Vagina (tissue), 2 donors: Measurements from ENCODE around the gene DLG2. TPM values are rescaled to one million over a fixed set of nuclear protein-coding genes. Genes with fewer than 3 reads are reported as not detected.

ENCODE experiments used
- DNase-seq, 2 donors: peaks; one replicate each; pipeline ENCODE4 v3.0.0-alpha.2; 2017; ENCODE audit errors: extremely low spot score in 2 of 2
- H3K27ac ChIP-seq: fragments of 200-600 bp; sonication (generic); one replicate; pipeline ENCODE4 v1.5.1; 2019
- H3K27me3 ChIP-seq: fragments of 200-600 bp; sonication (generic); one replicate; pipeline ENCODE4 v1.5.1; 2019
- H3K36me3 ChIP-seq, 2 donors: fragments of 200-600 bp; sonication (generic); one replicate each; pipeline ENCODE4 v1.5.1; 2017 to 2019
- H3K4me1 ChIP-seq: fragments of 200-600 bp; sonication (generic); one replicate; pipeline ENCODE4 v1.5.1; 2019
- H3K4me3 ChIP-seq, 2 donors: fragments of 200-600 bp; sonication (generic); 1 replicate in 1 of 2; 2 replicates in 1 of 2; pipeline ENCODE4 v1.5.1; 2016 to 2019
- H3K9me3 ChIP-seq: fragments of 200-600 bp; sonication (generic); one replicate; pipeline ENCODE4 v1.5.1; 2019
- POLR2A ChIP-seq, 2 donors: fragments of 450-650 bp; IDR thresholded peaks; one replicate each; pipeline ENCODE4 v1.6.1; 2017; ENCODE audit warnings: antibody characterized with exemption in 2 of 2, mild to moderate bottlenecking in 2 of 2, moderate library complexity in 2 of 2
- POLR2AphosphoS5 ChIP-seq, 2 donors: sonication (generic); formaldehyde crosslinking; IDR thresholded peaks; one replicate each; pipeline ENCODE4 v1.9.0; 2017; ENCODE audit warnings: antibody characterized with exemption in 2 of 2, mild to moderate bottlenecking in 2 of 2, low read depth in 1 of 2; ENCODE audit not compliant: insufficient read depth in 1 of 2
- intact Hi-C: fragments of 100-400 bp; cut with DNase I; formaldehyde crosslinking; loops from one replicate; pipeline ENCODE4 v1.15.1; 2023
- total RNA-seq: library from RNA; depleted of rRNA; stranded (reverse); fragments of >200 nt; gene quantifications from one replicate; pipeline ENCODE4 v1.2.3, GENCODE V29; 2016
- TF ChIP-seq, protein P1 (sequence below), 3 experiments: fragments of 450-650 bp in 2 of 3; fragments of 200-600 bp in 1 of 3; sonication (generic) in 1 of 3; IDR thresholded peaks; one replicate each; pipeline ENCODE4 v1.5.1; 2017 to 2019; ENCODE audit warnings: antibody characterized with exemption in 3 of 3, mild to moderate bottlenecking in 2 of 3, moderate library complexity in 2 of 3

DLG2 gene
- total RNA-seq, 1 donor from 2014 or later: 10.1 TPM

DNA sequence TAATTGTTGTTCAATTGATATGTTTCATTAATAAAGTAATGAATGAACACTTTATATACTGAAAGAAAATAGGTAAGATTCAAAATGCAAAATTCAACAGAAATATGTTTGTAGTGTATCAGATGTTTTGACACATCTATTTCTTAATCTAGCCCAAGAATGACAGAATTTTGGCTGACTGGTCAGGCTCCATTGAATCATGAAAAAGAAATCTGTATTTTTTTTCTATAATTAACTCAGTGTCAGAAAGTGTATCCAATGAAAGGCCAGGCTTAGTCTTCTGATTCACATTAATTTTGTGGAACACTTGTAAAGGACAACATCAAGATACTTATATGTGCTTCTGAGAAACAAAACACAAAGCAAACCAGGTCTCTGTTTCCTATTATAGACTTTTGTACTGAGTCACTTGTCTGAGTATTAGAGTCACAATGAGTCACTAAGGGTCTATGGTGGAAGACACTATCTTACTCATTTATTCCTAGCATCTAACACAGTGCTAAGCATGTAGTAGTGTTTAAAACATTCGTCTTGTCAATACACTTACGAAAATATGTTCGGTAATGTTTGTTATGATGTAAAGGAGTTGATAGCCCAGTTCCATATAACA, 2043.3 kb downstream of the DLG2 start:
- H3K4me3 ChIP-seq: no peak overlapping the region
- no peaks in the 10 kb centered on the region for H3K36me3 ChIP-seq
- TF ChIP-seq POLR2AphosphoS5 (IDR thresholded peaks at IDR 0.05; ENCODE audit: insufficient read depth in 1 of 2, low read depth in 1 of 2): no peak
- no peak for TF ChIP-seq POLR2A (IDR thresholded peaks at IDR 0.05)
- TF ChIP-seq, protein P1, sequence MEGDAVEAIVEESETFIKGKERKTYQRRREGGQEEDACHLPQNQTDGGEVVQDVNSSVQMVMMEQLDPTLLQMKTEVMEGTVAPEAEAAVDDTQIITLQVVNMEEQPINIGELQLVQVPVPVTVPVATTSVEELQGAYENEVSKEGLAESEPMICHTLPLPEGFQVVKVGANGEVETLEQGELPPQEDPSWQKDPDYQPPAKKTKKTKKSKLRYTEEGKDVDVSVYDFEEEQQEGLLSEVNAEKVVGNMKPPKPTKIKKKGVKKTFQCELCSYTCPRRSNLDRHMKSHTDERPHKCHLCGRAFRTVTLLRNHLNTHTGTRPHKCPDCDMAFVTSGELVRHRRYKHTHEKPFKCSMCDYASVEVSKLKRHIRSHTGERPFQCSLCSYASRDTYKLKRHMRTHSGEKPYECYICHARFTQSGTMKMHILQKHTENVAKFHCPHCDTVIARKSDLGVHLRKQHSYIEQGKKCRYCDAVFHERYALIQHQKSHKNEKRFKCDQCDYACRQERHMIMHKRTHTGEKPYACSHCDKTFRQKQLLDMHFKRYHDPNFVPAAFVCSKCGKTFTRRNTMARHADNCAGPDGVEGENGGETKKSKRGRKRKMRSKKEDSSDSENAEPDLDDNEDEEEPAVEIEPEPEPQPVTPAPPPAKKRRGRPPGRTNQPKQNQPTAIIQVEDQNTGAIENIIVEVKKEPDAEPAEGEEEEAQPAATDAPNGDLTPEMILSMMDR (IDR thresholded peaks at IDR 0.05): no peak
- no peaks in the 10 kb centered on the region for H3K4me1 ChIP-seq
- H3K9me3 ChIP-seq: no peaks in the 10 kb centered on the region
- H3K27me3 ChIP-seq: no peaks in the 10 kb centered on the region
- no peak for DNase-seq
- no peak overlapping the region for H3K27ac ChIP-seq
- intact Hi-C loops: no loop called here

DNA sequence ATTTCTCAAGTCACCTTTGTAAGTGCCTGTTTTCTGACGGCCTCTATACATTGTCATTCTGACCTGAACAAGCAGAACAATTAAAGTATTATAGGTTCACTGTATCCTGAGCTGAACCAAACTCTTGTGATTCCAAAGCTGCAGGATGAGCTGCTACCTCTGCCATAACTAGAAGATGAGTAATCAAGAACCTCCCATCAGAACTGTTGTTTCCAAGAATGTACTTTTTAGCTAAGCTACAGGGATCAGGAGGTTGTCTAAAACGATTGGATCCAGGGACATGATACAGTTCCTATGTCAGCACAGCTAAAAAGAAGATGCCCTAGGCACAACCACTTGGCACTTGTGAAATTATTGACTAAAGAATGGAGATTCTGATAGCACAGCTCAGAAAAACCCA, 2052.6 kb downstream of the DLG2 start:
- TF ChIP-seq, protein P1 (IDR thresholded peaks at IDR 0.05): no peak
- TF ChIP-seq POLR2A (IDR thresholded peaks at IDR 0.05) (no peak), POLR2AphosphoS5 (IDR thresholded peaks at IDR 0.05; ENCODE audit: insufficient read depth in 1 of 2, low read depth in 1 of 2) (no peak)
- Histone ChIP-seq H3K9me3 (no peaks in the 10 kb centered on the region), H3K27me3 (no peaks in the 10 kb centered on the region), H3K36me3 (no peaks in the 10 kb centered on the region), H3K4me3 (no peak overlapping the region), H3K27ac (no peak overlapping the region), H3K4me1 (peaks cover 6% of the 10 kb centered on the region)
- DNase-seq: no peak
- intact Hi-C loops: no loop called here

DNA sequence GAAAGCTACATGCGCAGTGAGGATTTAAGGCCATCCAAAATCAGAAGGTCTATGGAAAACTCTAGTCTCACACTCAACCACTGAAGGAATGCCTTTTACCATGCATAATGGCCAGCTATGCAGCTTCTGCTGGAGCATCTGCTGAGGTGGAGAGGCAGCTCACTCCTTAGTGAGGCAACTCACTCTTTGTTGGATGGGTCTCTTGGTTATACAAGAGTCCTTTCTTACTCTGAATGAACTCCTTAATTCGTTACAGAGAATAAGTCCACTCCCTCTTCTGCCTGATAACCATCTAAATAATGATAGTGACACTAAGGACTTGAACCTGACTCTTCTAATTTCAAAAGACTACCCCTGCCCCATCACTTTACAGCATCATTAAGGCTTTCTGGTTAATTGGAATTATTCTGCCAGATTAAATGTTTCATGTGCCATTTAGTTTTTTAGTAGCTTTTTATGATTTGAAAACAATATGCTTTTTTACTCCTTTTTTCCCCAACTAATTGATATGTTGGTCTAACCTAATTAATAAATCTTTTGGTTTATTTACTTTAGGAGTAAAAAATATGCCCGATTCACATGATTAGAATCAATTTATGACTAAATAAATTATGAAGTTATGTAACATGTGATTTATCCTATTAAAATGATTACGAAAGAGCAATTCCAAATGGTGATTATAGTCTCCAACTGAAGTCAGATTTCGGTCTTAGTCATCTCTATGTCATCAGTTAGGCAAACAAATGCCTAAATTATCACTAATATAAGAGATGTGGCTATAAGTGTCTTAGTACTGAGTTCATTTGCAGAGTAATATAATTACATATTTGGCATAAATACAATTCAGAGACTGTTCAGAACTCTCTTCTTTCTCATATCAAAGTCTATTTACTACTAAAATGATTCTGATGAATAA, 2054.3 kb downstream of the DLG2 start:
- TF ChIP-seq, protein P1 (IDR thresholded peaks at IDR 0.05): no peak
- peak; percentile 41 to 81 for TF ChIP-seq POLR2AphosphoS5 (IDR thresholded peaks at IDR 0.05; ENCODE audit: insufficient read depth in 1 of 2, low read depth in 1 of 2)
- H3K27ac ChIP-seq: peak overlapping the region; percentile 50
- no peaks in the 10 kb centered on the region for H3K27me3 ChIP-seq
- no peaks in the 10 kb centered on the region for H3K9me3 ChIP-seq
- intact Hi-C loops: no loop called here
- H3K4me1 ChIP-seq: peaks cover 6% of the 10 kb centered on the region
- no peak overlapping the region for H3K4me3 ChIP-seq
- DNase-seq: no peak
- no peaks in the 10 kb centered on the region for H3K36me3 ChIP-seq

DNA sequence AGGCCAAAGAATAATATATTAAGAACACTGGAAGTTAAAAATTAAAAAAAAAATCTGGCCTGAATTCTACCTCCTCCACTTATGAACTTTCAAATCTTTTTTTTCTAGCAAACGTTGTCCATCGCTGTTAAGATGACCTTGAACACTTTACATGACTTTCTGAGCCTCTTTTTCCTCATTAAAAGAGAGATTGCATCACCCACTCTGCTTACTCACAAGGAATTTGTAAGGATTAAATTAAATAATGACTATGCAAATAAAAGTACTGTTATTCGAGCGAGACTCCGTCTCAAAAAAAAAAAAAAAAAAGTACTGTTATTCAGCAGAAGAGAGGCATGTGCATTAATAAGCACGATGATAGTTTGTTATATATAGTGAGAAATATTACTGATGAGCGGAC, 2055.8 kb downstream of the DLG2 start:
- Histone ChIP-seq H3K4me3 (no peak overlapping the region), H3K27ac (no peak overlapping the region), H3K4me1 (peaks cover 6% of the 10 kb centered on the region), H3K9me3 (no peaks in the 10 kb centered on the region), H3K27me3 (no peaks in the 10 kb centered on the region), H3K36me3 (no peaks in the 10 kb centered on the region)
- TF ChIP-seq POLR2A (IDR thresholded peaks at IDR 0.05): no peak
- TF ChIP-seq, protein P1 (IDR thresholded peaks at IDR 0.05): no peak
- peak; percentile 22 to 32 for TF ChIP-seq POLR2AphosphoS5 (IDR thresholded peaks at IDR 0.05; ENCODE audit: insufficient read depth in 1 of 2, low read depth in 1 of 2)
- intact Hi-C loops: no loop called here
- no peak for DNase-seq
